ENCODE measurements around the gene CPNE5.

Gene CPNE5

DNA sequence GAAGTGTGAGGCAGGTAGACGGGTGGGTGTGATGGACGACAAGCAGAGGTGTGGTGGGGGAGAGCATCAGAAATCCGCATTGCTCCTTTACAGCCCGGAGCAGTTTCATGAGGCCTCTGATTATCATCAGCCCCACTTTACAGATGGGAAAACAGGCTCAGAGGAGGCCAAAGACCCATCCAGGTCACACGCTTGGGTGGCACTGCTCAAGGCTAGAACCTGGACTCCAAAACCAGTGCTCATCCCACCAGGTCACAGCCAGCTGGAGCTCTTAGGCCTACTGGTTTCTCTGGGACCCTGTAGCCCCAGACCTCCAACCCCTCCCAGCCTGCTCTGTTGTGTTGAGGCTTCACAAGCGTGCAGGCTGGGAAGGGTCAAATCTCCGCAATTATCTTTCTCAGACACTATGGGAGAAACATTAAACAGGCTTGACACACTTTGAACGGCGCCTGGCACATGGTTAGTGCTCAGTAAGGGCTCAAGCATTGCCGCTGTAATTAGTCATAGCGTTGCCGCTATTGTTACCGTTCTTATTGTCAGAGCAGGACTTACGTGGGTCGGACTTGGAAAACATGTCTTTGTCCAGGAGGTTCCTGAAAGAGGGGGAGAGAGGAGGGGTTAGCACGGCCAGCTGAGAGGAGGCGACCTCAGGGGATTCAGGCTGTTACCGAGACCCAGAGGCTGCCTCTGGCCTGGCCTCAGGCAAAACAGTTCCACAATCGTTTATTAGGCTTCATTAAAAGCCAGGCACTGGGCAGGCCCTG is 16.6 kb downstream of the CPNE5 start:
- H4K20me1 ChIP-seq (ENCODE audit: insufficient read depth, low read length) = no peaks in the 10 kb centered on the region
- H3K27ac ChIP-seq (ENCODE audit: low read length) = no peak overlapping the region
- TF ChIP-seq EZH2phosphoT487 (IDR thresholded peaks at IDR 0.05; ENCODE audit: low read length) (no peak), EZH2 (optimal IDR thresholded peaks at IDR 0.05; ENCODE audit: low read depth, low read length) (no peak)
- TF ChIP-seq, protein P1, sequence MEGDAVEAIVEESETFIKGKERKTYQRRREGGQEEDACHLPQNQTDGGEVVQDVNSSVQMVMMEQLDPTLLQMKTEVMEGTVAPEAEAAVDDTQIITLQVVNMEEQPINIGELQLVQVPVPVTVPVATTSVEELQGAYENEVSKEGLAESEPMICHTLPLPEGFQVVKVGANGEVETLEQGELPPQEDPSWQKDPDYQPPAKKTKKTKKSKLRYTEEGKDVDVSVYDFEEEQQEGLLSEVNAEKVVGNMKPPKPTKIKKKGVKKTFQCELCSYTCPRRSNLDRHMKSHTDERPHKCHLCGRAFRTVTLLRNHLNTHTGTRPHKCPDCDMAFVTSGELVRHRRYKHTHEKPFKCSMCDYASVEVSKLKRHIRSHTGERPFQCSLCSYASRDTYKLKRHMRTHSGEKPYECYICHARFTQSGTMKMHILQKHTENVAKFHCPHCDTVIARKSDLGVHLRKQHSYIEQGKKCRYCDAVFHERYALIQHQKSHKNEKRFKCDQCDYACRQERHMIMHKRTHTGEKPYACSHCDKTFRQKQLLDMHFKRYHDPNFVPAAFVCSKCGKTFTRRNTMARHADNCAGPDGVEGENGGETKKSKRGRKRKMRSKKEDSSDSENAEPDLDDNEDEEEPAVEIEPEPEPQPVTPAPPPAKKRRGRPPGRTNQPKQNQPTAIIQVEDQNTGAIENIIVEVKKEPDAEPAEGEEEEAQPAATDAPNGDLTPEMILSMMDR (IDR thresholded peaks at IDR 0.05; ENCODE audit: low read length) = no peak
- H3K36me3 ChIP-seq (replicated peaks; ENCODE audit: insufficient read depth, low read length) = no peaks in the 10 kb centered on the region
- no peaks in the 10 kb centered on the region for H3K79me2 ChIP-seq (ENCODE audit: low read length)
- H3K4me1 ChIP-seq (ENCODE audit: low read length) = no peaks in the 10 kb centered on the region
- no peaks in the 10 kb centered on the region for H3F3A ChIP-seq (ENCODE audit: insufficient read depth, low read length)
- H3K4me3 ChIP-seq (ENCODE audit: low read length) = no peak overlapping the region
- H3K9ac ChIP-seq (ENCODE audit: low read length) = no peak overlapping the region
- no peaks in the 10 kb centered on the region for H3K9me2 ChIP-seq (replicated peaks; ENCODE audit: insufficient read depth, low read length)
- H2AFZ ChIP-seq (ENCODE audit: low read length) = no peak overlapping the region
- no peaks in the 10 kb centered on the region for H3K27me3 ChIP-seq (replicated peaks; ENCODE audit: insufficient read depth, low read length)
- no peak overlapping the region for H3K4me2 ChIP-seq (ENCODE audit: low read depth, low read length)
- H3K9me3 ChIP-seq (replicated peaks; ENCODE audit: insufficient read depth, low read length) = no peaks in the 10 kb centered on the region
- no peak for DNase-seq

GRCh38 chr6:36821581-36822335 is 17.5 kb downstream of the CPNE5 start:
- no peak for DNase-seq
- TF ChIP-seq EZH2phosphoT487 (IDR thresholded peaks at IDR 0.05; ENCODE audit: low read length) (no peak), EZH2 (optimal IDR thresholded peaks at IDR 0.05; ENCODE audit: low read depth, low read length) (no peak)
- TF ChIP-seq, protein P1 (IDR thresholded peaks at IDR 0.05; ENCODE audit: low read length) = no peak
- Histone ChIP-seq H3K4me3 (ENCODE audit: low read length) (no peak overlapping the region), H2AFZ (ENCODE audit: low read length) (no peak overlapping the region), H4K20me1 (ENCODE audit: insufficient read depth, low read length) (no peaks in the 10 kb centered on the region), H3K4me2 (ENCODE audit: low read depth, low read length) (no peak overlapping the region), H3K27ac (ENCODE audit: low read length) (no peak overlapping the region), H3K4me1 (ENCODE audit: low read length) (no peaks in the 10 kb centered on the region), H3K36me3 (replicated peaks; ENCODE audit: insufficient read depth, low read length) (no peaks in the 10 kb centered on the region), H3K79me2 (ENCODE audit: low read length) (no peaks in the 10 kb centered on the region), H3K9me3 (replicated peaks; ENCODE audit: insufficient read depth, low read length) (no peaks in the 10 kb centered on the region), H3K9me2 (replicated peaks; ENCODE audit: insufficient read depth, low read length) (no peaks in the 10 kb centered on the region), H3K9ac (ENCODE audit: low read length) (no peak overlapping the region), H3K27me3 (replicated peaks; ENCODE audit: insufficient read depth, low read length) (no peaks in the 10 kb centered on the region), H3F3A (ENCODE audit: insufficient read depth, low read length) (no peaks in the 10 kb centered on the region)

- Histone ChIP-seq H3K4me3 (ENCODE audit: low read length) (no peak overlapping the region), H4K20me1 (ENCODE audit: insufficient read depth, low read length) (no peaks in the 10 kb centered on the region), H3K4me2 (ENCODE audit: low read depth, low read length) (no peak overlapping the region), H3K4me1 (ENCODE audit: low read length) (no peaks in the 10 kb centered on the region), H3K9ac (ENCODE audit: low read length) (no peak overlapping the region), H3K27me3 (replicated peaks; ENCODE audit: insufficient read depth, low read length) (no peaks in the 10 kb centered on the region), H3K9me2 (replicated peaks; ENCODE audit: insufficient read depth, low read length) (no peaks in the 10 kb centered on the region), H3K27ac (ENCODE audit: low read length) (no peak overlapping the region), H2AFZ (ENCODE audit: low read length) (no peak overlapping the region), H3F3A (ENCODE audit: insufficient read depth, low read length) (no peaks in the 10 kb centered on the region), H3K9me3 (replicated peaks; ENCODE audit: insufficient read depth, low read length) (no peaks in the 10 kb centered on the region), H3K36me3 (replicated peaks; ENCODE audit: insufficient read depth, low read length) (no peaks in the 10 kb centered on the region), H3K79me2 (ENCODE audit: low read length) (no peaks in the 10 kb centered on the region)
- TF ChIP-seq EZH2 (optimal IDR thresholded peaks at IDR 0.05; ENCODE audit: low read depth, low read length) (no peak), EZH2phosphoT487 (IDR thresholded peaks at IDR 0.05; ENCODE audit: low read length) (no peak)
- TF ChIP-seq, protein P1 (IDR thresholded peaks at IDR 0.05; ENCODE audit: low read length) = no peak
- no peak for DNase-seq
Measured at GRCh38 chr6:36820700-36821580, 18.3 kb downstream of the CPNE5 start.

Measured in MM.1S (cell line).